Stimulated activated CD8-positive, alpha-beta memory T cell treated with anti-CD3 and anti-CD28 coated beads, Interleukin-7, amount 100 ng/mL, for 24 hours (primary cell): ENCODE results near the gene CLCN7.

Experiments used
- DNase-seq: peaks from one replicate; pipeline ENCODE4 v3.0.0-alpha.2; 2020; ENCODE audit warnings: low read depth

Gene CLCN7

DNA sequence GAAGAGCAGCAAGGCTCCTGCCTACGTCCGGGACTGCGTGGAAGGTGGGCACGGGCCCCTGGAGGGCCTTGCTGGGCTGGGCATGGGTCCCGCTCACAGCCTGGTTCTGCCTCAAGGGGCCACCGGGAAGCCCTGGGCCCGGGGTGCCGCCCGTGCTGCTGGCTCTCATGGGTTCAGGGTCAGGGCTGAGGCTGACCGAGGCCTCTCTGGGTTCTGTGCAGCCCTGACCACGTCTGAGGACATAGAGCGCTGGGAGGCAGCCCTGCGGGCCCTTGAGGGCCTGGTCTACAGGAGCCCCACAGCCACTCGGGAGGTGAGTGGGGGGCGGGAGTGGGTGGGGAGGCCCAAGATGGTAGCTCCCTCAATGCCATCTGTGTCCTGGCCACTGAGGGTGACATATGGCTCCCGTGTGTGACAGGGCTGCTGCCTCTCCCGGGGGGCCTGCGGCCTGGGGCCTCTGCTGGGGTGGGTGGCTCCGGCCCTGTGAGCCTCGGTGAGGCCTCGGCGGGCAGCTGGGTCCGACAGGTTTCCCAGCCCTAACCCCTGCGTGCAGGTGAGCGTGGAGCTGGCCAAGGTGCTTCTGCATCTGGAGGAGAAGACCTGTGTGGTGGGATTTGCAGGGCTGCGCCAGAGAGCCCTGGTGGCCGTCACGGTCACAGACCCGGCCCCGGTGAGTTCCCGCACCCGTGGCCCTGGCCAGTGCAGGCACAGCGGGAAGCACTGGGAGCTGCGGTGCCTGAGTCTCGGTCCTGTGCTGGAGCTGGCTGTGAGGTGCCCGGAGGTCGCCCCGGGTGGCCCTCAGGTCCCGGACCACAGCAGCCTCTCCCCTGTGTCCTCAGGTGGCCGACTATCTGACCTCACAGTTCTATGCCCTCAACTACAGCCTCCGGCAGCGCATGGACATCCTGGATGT, 27.5 kb upstream of the CLCN7 start:
- DNase-seq: no peak

DNA sequence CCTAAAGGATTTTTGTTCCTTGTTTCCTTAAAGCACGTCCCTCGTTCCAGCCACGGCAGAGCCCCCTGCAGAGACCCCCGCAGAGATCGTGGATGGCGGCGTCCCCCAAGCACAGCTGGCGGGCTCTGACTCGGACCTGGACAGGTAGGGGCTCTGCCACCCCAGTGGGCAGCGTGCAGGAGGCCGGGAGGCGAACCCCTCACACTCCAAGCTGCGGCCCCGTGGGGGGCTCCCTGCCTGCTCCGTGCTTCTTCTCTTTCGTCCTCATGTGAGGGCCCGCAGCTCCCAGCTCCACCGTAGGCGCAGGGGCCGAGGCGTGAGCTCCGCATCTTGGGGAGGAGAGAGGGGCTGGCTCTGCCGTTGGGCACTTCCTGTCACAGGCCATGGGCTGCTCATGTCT, 26.8 kb upstream of the CLCN7 start:
- no peak for DNase-seq

DNA sequence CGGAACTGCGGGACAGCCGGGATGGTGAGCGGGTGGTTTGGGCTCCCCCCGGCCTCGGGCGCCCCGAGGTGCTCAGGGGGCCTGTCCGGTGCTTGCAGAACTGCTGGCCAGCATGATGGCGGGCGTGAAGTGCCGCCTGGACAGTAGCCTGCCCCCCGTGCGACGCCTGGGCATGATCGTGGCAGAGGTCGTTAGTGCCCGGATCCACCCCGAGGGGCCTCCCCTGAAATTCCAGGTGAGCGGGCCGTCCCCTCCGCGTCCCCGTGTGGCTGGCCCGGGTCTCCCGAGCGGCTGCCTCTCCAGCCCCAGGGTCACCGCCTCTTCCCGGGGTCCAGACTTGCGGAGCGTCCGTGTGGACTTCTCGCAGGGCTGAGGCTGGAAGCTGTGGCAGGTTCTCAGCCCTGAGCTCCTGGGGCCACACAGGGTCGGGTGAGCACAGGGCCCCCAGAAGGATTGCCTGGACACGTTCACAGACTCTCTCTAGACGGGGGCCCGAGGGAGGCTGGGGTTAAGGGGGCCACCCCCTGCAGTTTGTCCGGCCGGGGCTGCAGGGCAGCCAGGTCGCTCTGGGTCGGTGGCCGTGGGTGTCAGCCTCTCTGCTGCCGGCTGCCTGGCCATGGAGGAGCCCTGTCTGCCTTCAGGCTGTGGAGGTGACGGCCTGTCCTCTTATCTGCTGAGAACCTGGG, 25.8 kb upstream of the CLCN7 start:
- no peak for DNase-seq

DNA sequence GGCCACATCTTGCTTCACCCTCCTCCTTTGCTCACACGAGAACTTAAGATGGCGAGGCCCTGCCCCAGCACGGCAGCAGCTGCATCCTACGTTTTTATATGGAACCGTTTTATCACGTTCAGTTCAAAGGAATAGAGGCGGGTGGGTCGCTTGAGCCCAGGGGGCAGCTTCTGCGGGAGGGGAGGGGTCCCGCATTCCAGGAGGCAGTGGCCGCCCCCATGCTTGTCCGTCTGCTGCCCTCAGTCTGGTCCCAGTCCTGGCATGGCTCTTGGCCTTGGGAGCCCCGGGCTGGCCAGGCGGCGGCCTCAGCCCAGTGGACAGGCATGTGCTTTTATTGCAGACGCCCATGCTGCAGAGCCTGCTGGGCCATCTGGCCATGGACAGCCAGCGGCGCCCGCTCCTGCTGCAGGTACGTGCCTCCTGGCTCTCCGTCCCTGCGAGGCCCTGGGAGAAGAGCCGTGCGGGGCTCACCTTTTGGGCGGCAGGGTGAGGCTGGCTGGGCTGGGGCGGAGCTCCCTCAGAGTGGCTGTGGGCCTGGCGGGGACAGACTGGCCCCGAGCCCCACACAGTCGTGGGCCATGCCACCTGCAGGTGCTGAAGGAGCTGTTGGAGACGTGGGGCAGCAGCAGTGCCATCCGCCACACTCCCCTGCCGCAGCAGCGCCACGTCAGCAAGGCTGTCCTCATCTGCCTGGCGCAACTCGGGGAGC, 25.1 kb upstream of the CLCN7 start:
- no peak for DNase-seq

DNA sequence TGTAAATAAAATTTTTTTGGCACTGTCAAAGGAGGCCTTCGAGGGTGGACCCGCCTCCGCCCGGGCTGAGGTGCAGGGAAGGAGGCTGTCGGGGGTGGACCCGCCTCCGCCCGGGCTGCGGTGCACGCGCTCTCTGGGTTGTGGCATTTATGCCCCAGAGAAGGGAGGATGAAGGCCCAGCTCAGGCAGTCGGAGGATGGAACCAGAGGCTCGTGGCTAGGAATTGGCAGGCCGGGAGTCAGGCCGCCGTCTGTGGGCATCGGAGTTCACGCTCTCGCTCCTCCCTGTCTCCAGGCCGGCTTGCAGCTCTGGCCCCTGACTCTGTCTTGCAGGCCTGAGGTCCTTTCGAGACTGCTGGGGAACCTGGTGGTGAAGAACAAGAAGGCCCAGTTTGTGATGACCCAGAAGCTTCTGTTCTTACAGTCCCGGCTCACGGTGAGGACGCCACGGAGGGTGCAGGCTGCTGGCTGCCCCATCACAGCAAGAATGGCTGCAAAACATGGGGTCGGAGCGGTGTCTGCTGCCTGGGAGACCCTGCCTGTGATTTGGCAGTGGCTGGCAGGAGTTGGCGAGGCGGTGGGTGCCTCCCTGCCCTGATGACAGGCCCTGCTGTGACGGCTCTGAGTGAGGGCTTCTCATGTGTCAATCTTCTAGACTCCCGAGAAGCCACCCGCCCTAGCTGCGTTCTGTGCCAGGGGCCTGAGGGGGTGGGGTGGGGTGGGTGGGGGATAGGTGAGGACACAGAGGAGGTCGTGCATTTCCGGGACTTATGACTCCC, 24.3 kb upstream of the CLCN7 start:
- no peak for DNase-seq

DNA sequence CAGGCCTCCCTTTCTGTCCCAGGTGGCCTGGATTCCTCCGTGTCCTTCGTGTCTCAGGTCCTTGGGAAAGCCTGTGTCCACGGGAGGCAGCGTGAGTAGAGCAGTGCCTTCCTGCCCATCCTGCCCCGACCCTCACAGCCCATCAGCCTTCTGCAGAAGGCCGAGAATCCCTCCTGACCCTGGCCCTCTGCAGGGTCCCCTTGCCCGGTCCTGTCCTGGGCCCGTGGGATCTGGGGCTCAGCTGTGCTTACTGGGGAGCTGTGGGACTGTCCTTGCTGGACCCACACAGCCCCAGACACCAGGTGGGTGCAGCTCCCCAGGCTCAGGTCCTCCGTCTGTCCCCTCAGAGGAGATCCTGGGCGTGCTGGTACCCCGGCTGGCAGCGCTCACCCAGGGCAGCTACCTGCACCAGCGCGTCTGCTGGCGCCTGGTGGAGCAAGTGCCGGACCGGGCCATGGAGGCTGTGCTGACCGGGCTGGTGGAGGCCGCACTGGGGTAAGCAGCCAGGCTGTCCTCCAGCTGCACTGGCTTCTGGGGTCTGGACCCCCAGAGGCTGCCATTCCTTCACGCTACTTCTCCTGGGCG, 22.3 kb upstream of the CLCN7 start:
- DNase-seq: no peak

DNA sequence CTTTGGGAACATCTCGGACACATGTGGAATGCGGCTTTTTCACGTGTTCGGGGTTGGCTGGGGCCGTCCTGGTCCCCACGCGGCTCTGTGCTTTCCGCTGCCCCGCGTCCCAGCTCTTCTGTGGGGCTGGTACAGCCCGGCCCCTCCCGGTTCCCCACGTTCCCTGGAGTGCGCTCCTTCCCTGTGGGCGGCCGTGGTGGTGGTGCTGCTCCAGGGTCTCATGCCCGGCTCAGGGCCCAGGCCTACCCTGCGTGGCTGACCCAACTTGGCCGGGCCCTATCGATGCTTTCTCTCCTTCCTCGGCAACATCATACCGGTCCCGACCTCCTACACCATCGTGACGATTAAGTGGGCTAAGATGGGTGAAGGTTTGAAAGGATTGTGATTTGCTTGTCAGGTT, 21.6 kb upstream of the CLCN7 start:
- no peak for DNase-seq

DNA sequence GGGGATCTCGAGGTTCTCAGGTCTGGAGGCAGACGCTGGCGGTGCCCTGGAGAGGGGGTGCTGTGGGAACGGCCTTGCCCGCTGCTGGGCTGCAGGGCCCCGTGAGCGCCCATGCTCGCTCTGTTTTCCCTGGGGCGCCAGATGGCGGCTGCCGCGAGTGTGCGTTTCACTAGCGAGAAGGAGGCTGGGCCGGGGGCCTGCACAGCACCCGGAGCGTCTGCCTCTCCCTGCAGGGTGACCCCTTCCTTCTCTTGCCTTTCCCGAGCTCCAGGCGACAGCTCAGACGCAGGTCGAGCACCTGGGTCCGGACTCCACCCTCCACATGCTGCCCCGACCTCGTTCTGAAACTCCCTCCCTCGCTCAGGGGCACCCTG, 21.0 kb upstream of the CLCN7 start:
- no peak for DNase-seq

DNA sequence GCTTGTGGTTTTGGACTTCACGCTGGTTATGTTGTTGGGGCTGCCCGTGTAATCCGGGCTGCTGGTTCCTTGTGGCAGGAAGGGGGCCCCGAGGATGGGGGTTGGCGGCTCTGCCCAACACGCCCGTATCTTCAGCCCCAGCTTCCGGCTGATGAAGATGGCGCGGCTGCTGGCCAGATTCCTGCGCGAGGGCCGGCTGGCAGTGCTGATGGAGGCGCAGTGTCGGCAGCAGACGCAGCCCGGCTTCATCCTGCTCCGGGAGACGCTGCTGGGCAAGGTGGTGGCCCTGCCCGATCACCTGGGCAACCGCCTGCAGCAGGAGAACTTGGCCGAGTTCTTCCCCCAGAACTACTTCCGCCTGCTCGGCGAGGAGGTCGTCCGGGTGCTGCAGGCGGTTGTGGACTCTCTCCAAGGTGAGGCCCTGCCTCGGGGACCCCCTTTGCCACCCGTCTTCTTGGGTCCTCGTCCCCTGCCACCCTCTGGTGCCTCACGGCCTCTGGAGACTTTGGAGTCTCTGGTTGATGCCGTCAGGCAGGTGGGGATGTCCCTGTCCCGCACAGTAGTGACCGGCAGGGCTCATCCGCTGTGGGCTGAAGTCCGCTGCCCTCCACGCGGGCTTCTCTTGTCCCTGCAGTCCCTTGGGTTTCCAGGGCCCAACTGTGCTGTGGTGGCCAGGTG, 20.5 kb upstream of the CLCN7 start:
- DNase-seq: no peak

DNA sequence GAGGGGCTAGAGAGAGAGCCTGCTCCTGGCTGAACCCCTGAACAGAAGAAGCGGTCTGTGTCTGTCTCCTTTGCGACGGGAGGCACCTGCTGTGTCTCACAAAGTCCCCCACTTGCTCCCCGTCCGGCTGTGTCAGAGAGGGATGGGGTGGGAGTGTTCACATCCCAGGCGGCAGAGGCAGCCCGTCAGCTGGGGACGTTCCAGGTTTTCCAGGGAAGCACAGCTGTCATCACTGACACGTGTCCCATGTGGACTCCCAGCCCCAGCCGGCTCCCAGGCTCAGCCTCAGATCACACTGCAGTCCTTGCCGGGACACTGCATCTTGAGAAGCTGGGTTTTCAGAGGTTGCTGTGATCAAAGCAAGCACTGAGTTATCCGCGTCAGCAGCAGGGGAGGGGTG, 19.9 kb upstream of the CLCN7 start:
- no peak for DNase-seq

DNA sequence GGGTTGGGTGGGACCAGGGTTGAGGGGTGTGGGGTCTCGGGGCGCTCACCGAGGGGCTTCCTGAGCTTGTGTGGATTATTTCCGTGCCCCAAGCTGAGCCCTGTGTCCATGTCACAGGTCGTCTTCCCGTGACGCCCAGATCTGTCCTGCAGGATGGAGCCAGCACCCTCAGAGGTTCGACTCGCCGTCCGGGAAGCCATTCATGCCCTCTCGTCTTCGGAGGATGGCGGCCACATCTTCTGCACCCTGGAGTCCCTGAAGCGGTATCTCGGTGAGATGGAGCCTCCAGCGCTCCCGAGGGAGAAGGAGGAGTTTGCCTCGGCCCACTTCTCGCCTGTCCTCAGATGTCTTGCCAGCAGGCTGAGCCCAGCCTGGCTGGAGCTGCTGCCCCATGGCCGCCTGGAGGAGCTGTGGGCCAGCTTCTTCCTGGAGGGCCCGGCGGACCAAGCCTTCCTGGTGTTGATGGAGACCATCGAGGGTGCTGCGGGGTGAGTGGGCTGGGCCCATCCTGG, 19.4 kb upstream of the CLCN7 start:
- no peak for DNase-seq

DNA sequence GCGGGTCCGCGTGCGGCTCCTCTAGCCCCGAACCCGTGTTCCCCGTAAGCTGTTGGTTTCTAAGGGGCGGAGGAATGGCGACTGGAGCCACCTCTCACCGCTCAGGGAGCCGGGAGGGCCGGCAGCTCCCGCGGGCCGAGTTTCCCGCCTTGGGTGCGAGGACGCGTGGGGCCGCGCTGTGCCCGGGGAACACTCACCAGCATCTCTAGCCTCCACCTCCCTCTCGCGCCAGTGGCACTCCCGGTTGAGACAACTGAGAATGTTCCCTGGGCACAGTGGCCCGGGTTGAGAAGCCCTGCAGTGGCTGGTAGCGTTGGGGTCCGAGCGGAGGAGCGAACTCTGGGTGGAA, 18.9 kb upstream of the CLCN7 start:
- DNase-seq: no peak

DNA sequence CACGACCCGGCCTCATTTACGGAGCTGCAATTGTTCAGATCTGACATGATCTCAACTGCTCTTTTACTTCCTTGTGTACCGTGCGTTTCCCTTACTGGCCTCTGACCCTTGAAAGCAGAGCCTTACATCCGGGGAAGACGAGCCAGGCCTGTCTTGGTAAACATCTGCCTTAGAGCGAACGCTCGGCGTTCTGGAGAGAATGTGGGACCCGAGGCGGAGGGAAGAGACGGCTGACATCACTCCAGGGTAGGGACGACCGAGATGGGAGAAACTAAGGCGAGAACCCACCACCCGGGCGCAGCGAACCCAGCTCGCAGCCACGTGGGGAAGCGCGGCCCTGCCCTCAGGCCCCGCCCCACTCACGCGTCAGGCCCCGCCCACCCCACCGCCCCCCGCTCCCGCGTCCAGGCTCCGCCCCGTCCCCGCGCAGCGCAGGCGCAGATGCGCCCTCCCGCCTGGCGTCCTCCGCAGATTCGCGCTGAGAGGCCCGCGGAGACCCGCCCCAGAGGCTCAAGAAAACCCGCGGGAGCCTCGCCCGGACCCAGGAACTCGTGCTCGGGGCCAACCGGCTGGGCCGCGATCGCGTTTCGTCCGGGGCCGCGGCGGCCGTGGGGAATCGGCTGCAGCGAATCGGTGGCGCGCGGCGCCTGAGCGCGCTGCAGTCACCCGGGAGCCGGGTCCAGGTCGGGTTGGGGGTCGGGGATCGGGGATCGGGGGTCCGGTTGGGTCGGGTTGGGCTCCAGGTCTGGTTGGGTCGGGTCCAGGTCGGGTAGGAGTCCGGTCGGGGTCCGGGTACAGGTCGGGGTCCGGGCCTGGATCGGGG, 18.3 kb upstream of the CLCN7 start, which contains the start of gene TELO2:
TSS of gene TELO2 (plus strand) at position 438 of the 823 bp plus-strand sequence. CDS start 922 bp downstream, outside the sequence.
- peak; percentile 69 for DNase-seq

DNA sequence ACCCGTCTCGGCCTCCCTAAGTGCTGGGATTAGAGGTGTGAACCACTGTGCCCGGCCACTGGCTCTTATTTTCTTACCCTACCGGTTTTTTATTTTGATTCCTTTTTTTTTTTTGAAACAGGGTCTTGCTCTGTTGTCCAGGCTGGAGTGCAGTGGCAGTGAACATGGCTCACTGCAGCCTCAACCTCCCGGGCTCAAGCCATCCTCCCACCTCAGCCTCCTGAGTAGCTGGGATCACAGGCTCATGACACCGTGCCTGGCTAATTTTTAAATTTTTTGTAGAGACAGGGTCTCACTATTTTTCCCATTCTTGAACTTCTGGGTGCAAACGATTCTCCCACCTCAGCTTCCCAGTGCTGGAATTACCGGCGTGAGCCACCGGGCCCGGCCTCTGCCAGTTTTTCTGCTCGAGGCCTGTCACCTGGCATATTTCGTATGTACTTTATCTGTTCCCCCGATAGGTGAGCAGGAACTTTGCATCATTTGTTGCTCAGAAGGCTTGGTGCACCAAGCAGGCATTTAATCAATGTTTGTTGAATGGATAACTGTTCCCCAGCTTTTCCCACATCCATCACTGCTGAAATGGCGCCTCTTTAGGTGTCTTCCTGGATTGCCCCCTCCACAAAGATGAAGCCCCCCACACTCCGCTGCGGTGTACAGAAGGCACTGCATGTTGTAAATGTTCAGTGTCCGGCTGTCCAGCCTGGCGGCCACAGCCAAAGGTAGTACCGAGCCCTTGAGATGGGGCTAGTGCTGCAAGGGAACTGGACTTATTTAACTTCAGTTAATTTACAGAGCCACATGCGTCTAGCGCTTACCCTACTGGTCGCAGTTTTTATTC, 17.5 kb upstream of the CLCN7 start:
- DNase-seq: no peak

DNA sequence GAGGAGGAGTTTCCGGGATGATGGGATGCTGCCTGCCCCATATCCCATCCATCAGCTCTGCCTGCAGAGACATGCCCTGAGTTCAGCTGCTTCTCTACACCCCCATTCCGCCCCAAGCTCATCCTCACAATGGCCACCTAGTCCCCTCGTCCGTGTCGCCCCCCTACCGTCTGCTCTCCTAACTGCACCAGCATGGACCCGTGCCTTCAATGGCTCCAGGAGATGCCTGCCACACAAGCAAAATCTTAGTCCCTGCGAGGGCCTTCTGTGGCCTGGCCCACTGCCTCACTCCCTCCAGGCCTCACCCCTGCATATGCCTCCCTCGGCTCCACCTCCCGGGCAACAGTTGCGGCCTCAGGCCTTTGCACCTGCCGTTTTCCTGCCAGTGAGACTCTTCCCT, 16.5 kb upstream of the CLCN7 start:
- DNase-seq: no peak

DNA sequence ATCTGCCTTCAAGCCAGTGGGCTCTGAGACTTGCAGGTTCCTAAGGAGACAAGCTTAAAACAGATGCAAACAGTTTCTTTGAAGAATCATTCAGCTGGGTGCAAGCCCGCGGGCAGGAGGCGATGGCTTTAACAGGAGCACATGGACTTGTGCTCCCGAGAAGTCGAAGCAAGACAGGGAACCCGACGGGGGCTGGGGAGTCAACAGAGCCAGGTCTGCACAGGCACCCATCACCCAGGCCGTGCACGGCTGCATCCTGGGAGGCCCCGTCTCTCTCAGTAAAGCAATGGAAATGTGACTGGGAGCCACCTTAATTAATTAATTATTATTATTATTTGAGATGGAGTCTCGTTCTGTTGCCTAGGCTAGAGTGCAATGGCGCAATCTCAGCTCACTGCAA, 14.2 kb upstream of the CLCN7 start:
- no peak for DNase-seq

DNA sequence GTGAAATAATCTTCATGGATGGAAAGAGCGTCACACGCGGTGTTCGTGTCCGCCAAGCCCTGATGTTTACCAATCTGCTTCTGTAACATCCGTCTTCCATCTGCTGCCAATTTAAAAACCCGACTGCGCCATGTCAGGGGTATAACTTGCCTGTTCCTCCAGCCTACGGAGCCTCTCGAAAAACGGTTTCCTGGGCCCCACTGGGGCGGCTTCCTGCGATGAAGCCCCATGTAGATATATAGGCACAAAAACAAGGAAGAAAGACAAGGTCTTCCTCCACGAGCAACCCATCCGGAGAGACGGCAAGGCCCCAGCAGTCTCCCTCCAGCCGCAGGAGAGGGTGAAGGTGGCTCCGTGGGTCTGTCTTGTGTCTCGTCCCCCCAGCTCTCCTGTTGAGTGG, 13.8 kb upstream of the CLCN7 start, which contains the start of gene PTX4:
TSS of gene PTX4 (minus strand) at position 326 of the 400 bp plus-strand sequence. CDS start at position 291, 35 bp downstream.
- no peak for DNase-seq

DNA sequence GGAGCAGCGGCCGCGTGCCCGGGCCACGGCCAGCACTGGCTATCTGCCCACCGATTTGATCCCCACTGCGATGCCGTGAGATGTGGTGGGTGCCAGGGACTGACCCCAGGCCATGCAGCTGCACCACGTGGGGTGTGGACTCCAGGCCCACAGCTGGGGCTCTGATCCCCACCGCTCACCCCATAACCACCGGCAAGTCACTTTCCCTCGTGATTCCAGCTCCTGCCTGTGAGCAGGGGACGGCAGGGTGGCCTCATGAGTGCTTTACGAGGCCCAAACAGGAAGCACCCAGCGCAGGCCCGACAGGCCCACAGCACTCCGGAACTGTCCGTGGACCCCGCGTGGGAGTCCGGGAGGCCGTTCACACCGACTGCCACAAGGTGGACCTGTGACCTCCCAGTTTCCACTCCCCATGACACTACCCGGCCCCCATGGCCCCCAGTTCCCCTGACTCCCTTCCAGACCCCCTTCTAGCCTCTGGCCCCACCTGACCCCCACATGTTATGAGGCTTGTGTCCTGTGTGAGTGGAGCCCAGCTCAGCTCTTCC, 13.3 kb upstream of the CLCN7 start:
- DNase-seq: no peak
